K562 (cell line): ENCODE measurements around the gene ARHGEF1. TPM values are rescaled to one million over a fixed set of nuclear protein-coding genes. Genes with fewer than 3 reads are reported as not detected.

ENCODE experiments used
- CEBPZ ChIP-seq: fragments of 150-350 bp; IDR thresholded peaks from 2 replicates; pipeline ENCODE4 v1.6.1; 2014; ENCODE audit warnings: low read depth, mild to moderate bottlenecking, low read length, borderline replicate concordance
- CHAMP1 ChIP-seq: fragments of 450-650 bp; IDR thresholded peaks from 2 replicates; pipeline ENCODE4 v1.6.1; 2016; ENCODE audit warnings: mild to moderate bottlenecking
- CHD2 ChIP-seq: IDR thresholded peaks from 2 replicates; pipeline ENCODE4 v1.6.1; 2011; ENCODE audit warnings: low read depth, low read length
- E2F3 ChIP-seq: fragments of 250-450 bp; sonication (Bioruptor Pico); IDR thresholded peaks from 2 replicates; pipeline ENCODE4 v1.4.0; 2020; ENCODE audit warnings: mild to moderate bottlenecking
- ELF1 ChIP-seq: fragments of 200-800 bp; sonication (Bioruptor generic); IDR thresholded peaks from 2 replicates; pipeline ENCODE4 v1.6.1; 2016; ENCODE audit warnings: missing genetic modification characterization, missing compliant biosample characterization
- ETV6 ChIP-seq, 3 experiments: fragments of 150-350 bp in 1 of 3; sonication (generic) in 1 of 3; formaldehyde crosslinking in 1 of 3; IDR thresholded peaks; 2 replicates each; pipeline versions ENCODE4 v1.6.1 to v1.8.0; 2014 to 2022; ENCODE audit warnings: borderline replicate concordance in 2 of 3, low read depth in 2 of 3, antibody characterized with exemption in 1 of 3, low read length in 1 of 3, mild to moderate bottlenecking in 1 of 3, missing genetic modification reagents in 1 of 3
- HNRNPL ChIP-seq: fragments of 200-400 bp; formaldehyde crosslinking; IDR thresholded peaks from 2 replicates; pipeline ENCODE4 v1.6.1; 2017; ENCODE audit warnings: low read depth, mild to moderate bottlenecking, low read length
- HOXB6 ChIP-seq: fragments of 250-450 bp; sonication (Bioruptor Pico); IDR thresholded peaks from 2 replicates; pipeline ENCODE4 v1.5.1; 2022; ENCODE audit warnings: mild to moderate bottlenecking, borderline replicate concordance
- MAFG ChIP-seq: fragments of 450-650 bp; conservative IDR thresholded peaks from 2 replicates; pipeline ENCODE4 v1.6.1; 2016; ENCODE audit warnings: missing genetic modification characterization, missing compliant biosample characterization
- PCBP2 ChIP-seq: fragments of 200-400 bp; formaldehyde crosslinking; IDR thresholded peaks from 2 replicates; pipeline ENCODE4 v1.6.1; 2018; ENCODE audit warnings: low read length, low read depth, mild to moderate bottlenecking, moderate library complexity; ENCODE audit not compliant: poor library complexity, severe bottlenecking
- ZBTB2 ChIP-seq: fragments of 450-650 bp; IDR thresholded peaks from 2 replicates; pipeline ENCODE4 v1.6.1; 2016; ENCODE audit warnings: antibody characterized with exemption
- ZNF696 ChIP-seq: fragments of 250-450 bp; sonication (Bioruptor Pico); conservative IDR thresholded peaks from 2 replicates; pipeline ENCODE4 v1.4.0; 2020; ENCODE audit warnings: mild to moderate bottlenecking, moderate library complexity
- ZNF780A ChIP-seq: fragments of 250-450 bp; sonication (Bioruptor Pico); IDR thresholded peaks from 2 replicates; pipeline ENCODE4 v1.5.0; 2021; ENCODE audit warnings: mild to moderate bottlenecking
- polyA plus RNA-seq, 8 experiments: library from polyadenylated mRNA; depleted of rRNA in 4 of 8; stranded (reverse) in 5 of 8; unstranded in 3 of 8; fragments of >200 nt; fragmentation: Nextera tagmentation in 2 of 8; fragmentation: Illumina TruSeq in 1 of 8; extraction: Ambion mirVana in 2 of 8; extraction: Trizol in 1 of 8; gene quantifications; 2 replicates each; pipeline versions ENCODE4 v1.2.1 to v1.2.3, GENCODE V29; 2011 to 2014; ENCODE audit warnings: inconsistent platforms in 1 of 8, missing spikeins in 1 of 8
- total RNA-seq, 7 experiments: library from RNA; depleted of rRNA in 6 of 7; stranded (reverse); fragments of >200 nt in 6 of 7; fragmentation: Illumina TruSeq in 2 of 7; extraction: Trizol in 2 of 7; gene quantifications; 2 replicates each; pipeline versions ENCODE4 v1.2.1 to v1.2.3, GENCODE V29; 2011 to 2021; ENCODE audit warnings: low replicate concordance in 1 of 7
- TF ChIP-seq, protein P1 (sequence below): fragments of 450-650 bp; formaldehyde crosslinking; IDR thresholded peaks from 2 replicates; pipeline ENCODE4 v1.4.0; 2020; ENCODE audit warnings: mild to moderate bottlenecking, mixed read lengths

ARHGEF1 gene
- total and polyA plus RNA-seq, 9 of the 15 experiments (the other 6 are each of a cell fraction or from before 2014, with no cell fraction given) = 1.9 to 149 (median 29.8) TPM

- TF ChIP-seq ZBTB2 (peak; percentile 86), CHD2 (no peak), ETV6 (IDR thresholded peaks at IDR 0.05; ENCODE audit: borderline replicate concordance in 1 of 2, low read depth in 2 of 2, low read length in 1 of 2) (no peak), ETV6 (CRISPR knock-in tag; IDR thresholded peaks at IDR 0.05; ENCODE audit: borderline replicate concordance) (no peak), CEBPZ (no peak), E2F3 (CRISPR knock-in tag) (no peak), PCBP2 (no peak), ELF1 (tag) (peak; percentile 45), ZNF780A (no peak), CHAMP1 (no peak), MAFG (tag) (no peak), HOXB6 (CRISPR knock-in tag) (no peak), HNRNPL (no peak), ZNF696 (CRISPR knock-in tag) (no peak)
- TF ChIP-seq, protein P1, sequence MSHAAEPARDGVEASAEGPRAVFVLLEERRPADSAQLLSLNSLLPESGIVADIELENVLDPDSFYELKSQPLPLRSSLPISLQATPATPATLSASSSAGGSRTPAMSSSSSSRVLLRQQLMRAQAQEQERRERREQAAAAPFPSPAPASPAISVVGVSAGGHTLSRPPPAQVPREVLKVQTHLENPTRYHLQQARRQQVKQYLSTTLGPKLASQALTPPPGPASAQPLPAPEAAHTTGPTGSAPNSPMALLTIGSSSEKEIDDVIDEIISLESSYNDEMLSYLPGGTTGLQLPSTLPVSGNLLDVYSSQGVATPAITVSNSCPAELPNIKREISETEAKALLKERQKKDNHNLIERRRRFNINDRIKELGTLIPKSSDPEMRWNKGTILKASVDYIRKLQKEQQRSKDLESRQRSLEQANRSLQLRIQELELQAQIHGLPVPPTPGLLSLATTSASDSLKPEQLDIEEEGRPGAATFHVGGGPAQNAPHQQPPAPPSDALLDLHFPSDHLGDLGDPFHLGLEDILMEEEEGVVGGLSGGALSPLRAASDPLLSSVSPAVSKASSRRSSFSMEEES (CRISPR knock-in tag) = no peak
Measured at GRCh38 chr19:41928754-41929535, 46.0 kb downstream of the ARHGEF1 start (continued).
